Natural killer cell (primary cell): ENCODE measurements around the gene ANXA5. TPM values are rescaled to one million over a fixed set of nuclear protein-coding genes. Genes with fewer than 3 reads are reported as not detected.

Experiments
- ATAC-seq, 3 donors: fragments of 150-1000 bp in 2 of 3; fragments of 200-7000 bp in 1 of 3; cut with Tn5 transposase; 1 replicate in 1 of 3; 2 replicates in 2 of 3; pipeline ENCODE4 v1.10.0; 2021; ENCODE audit warnings: mild to moderate bottlenecking in 2 of 3, moderate library complexity in 2 of 3
- DNase-seq, 2 donors: peaks; one replicate each; pipeline versions ENCODE4 v3.0.0 to v3.0.0-alpha.2; 2013 to 2021; ENCODE audit warnings: mixed read lengths in 1 of 2
- H3K27ac ChIP-seq: one replicate; pipeline ENCODE4 v1.5.1; 2013; ENCODE audit warnings: mild to moderate bottlenecking, low read length
- H3K27me3 ChIP-seq: one replicate; pipeline ENCODE4 v1.6.1; 2013; ENCODE audit warnings: low read length; ENCODE audit not compliant: control insufficient read depth, insufficient read depth
- H3K36me3 ChIP-seq: one replicate; pipeline ENCODE4 v1.6.1; 2013; ENCODE audit warnings: low read length; ENCODE audit not compliant: control insufficient read depth, insufficient read depth
- H3K4me1 ChIP-seq: one replicate; pipeline ENCODE4 v1.6.1; 2013; ENCODE audit warnings: low read length; ENCODE audit not compliant: control insufficient read depth, insufficient read depth
- H3K4me3 ChIP-seq: one replicate; pipeline ENCODE4 v1.5.1; 2013; ENCODE audit warnings: low read length
- H3K9me3 ChIP-seq: one replicate; pipeline ENCODE4 v1.6.1; 2013; ENCODE audit warnings: low read length; ENCODE audit not compliant: control insufficient read depth, insufficient read depth
- H3K27ac Mint-ChIP-seq, 2 donors: one replicate each; pipeline ENCODE4 v1.8.0; 2022; ENCODE audit warnings: mild to moderate bottlenecking in 2 of 2, mixed read lengths in 2 of 2, moderate library complexity in 1 of 2
- H3K27me3 Mint-ChIP-seq, 2 donors: one replicate each; pipeline ENCODE4 v1.8.0; 2022; ENCODE audit warnings: low read depth in 2 of 2, mixed read lengths in 2 of 2
- H3K36me3 Mint-ChIP-seq: one replicate; pipeline ENCODE4 v1.8.0; 2022; ENCODE audit warnings: mixed read lengths
- H3K4me1 Mint-ChIP-seq, 2 donors: one replicate each; pipeline ENCODE4 v1.8.0; 2022; ENCODE audit warnings: mixed read lengths in 2 of 2
- H3K4me3 Mint-ChIP-seq: one replicate; pipeline ENCODE4 v1.8.0; 2022; ENCODE audit warnings: mild to moderate bottlenecking, moderate library complexity, mixed read lengths
- H3K9me3 Mint-ChIP-seq, 2 donors: one replicate each; pipeline ENCODE4 v1.8.0; 2022; ENCODE audit warnings: mixed read lengths in 2 of 2
- WGBS: methylation state at CpG from one replicate; pipeline ENCODE4 v1.1.7; 2013; ENCODE audit warnings: missing lambda C conversion rate; ENCODE audit not compliant: insufficient coverage; 5-methylcytosine and 5-hydroxymethylcytosine counted together
- intact Hi-C: fragments of 100-400 bp; cut with micrococcal nuclease; formaldehyde crosslinking; loops from one replicate; pipeline ENCODE4 v1.14.2; 2022
- total RNA-seq, 4 donors: library from RNA; stranded (reverse); fragments of 120-200 nt in 1 of 4; gene quantifications; one replicate each; pipeline versions ENCODE4 v1.2.3 to v1.2.4, GENCODE V29; 2013 to 2022
- TF ChIP-seq, protein P1 (sequence below): fragments of 200-600 bp; IDR thresholded peaks from one replicate; pipeline ENCODE4 v1.8.0; 2022; ENCODE audit warnings: antibody characterized with exemption

Gene ANXA5
- total RNA-seq, 3 donors from 2014 or later (not counting 1 experiment from before 2014, with no cell fraction given) = 24.9 to 74.4 (median 33.1) TPM

GRCh38 chr4:121707344-121707743 is 10.6 kb upstream of the ANXA5 start:
- Histone ChIP-seq H3K36me3 (no peaks in the 10 kb centered on the region), H3K4me1 (peaks cover 23% of the 10 kb centered on the region), H3K9me3 (no peaks in the 10 kb centered on the region), H3K27me3 (peaks cover 26% of the 10 kb centered on the region), H3K4me3 (no peak overlapping the region), H3K27ac (no peak overlapping the region)
- TF ChIP-seq, protein P1, sequence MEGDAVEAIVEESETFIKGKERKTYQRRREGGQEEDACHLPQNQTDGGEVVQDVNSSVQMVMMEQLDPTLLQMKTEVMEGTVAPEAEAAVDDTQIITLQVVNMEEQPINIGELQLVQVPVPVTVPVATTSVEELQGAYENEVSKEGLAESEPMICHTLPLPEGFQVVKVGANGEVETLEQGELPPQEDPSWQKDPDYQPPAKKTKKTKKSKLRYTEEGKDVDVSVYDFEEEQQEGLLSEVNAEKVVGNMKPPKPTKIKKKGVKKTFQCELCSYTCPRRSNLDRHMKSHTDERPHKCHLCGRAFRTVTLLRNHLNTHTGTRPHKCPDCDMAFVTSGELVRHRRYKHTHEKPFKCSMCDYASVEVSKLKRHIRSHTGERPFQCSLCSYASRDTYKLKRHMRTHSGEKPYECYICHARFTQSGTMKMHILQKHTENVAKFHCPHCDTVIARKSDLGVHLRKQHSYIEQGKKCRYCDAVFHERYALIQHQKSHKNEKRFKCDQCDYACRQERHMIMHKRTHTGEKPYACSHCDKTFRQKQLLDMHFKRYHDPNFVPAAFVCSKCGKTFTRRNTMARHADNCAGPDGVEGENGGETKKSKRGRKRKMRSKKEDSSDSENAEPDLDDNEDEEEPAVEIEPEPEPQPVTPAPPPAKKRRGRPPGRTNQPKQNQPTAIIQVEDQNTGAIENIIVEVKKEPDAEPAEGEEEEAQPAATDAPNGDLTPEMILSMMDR = no peak
- Mint-ChIP-seq H3K9me3 (no peaks in the 10 kb centered on the region), H3K4me3 (no peak overlapping the region), H3K27me3 (peaks cover 37 to 41% of the 10 kb centered on the region in 2 donors), H3K36me3 (no peaks in the 10 kb centered on the region), H3K4me1 (peaks cover 32 to 38% of the 10 kb centered on the region in 2 donors), H3K27ac (peak overlapping the region; percentile 45 to 77)
- no peak for ATAC-seq
- no peak for DNase-seq
- intact Hi-C loops = no loop called here

GRCh38 chr4:121706595-121707021 is 9.8 kb upstream of the ANXA5 start:
- peak; percentile 58 to 77 for DNase-seq
- H3K4me1 ChIP-seq = peaks cover 21% of the 10 kb centered on the region
- WGBS = 16% methylated on average over 4 of the region's 4 CpGs
- TF ChIP-seq, protein P1 = no peak
- Mint-ChIP-seq H3K4me1 (peaks cover 32% of the 10 kb centered on the region in 2 donors), H3K4me3 (peak overlapping the region; percentile 56), H3K27me3 (peaks cover 34 to 42% of the 10 kb centered on the region in 2 donors), H3K9me3 (no peaks in the 10 kb centered on the region), H3K27ac (peak overlapping the region; percentile 45 to 77), H3K36me3 (no peaks in the 10 kb centered on the region)
- intact Hi-C loops = loop anchor here (1.0 kb wide), 1 partner anchor 9 kb away; no protein-coding TSS in a partner anchor
- no peak overlapping the region for H3K27ac ChIP-seq
- peak; percentile 95 to 99 (median 96) for ATAC-seq
- H3K36me3 ChIP-seq = no peaks in the 10 kb centered on the region
- H3K27me3 ChIP-seq = peaks cover 22% of the 10 kb centered on the region
- H3K4me3 ChIP-seq = no peak overlapping the region
- no peaks in the 10 kb centered on the region for H3K9me3 ChIP-seq

- Mint-ChIP-seq H3K4me1 (peaks cover 30 to 32% of the 10 kb centered on the region in 2 donors), H3K9me3 (no peaks in the 10 kb centered on the region), H3K4me3 (no peak overlapping the region), H3K36me3 (no peaks in the 10 kb centered on the region), H3K27me3 (peaks cover 37 to 50% of the 10 kb centered on the region in 2 donors), H3K27ac (no peak overlapping the region)
- peaks cover 14% of the 10 kb centered on the region for H3K27me3 ChIP-seq
- TF ChIP-seq, protein P1 = no peak
- H3K4me3 ChIP-seq = no peak overlapping the region
- H3K4me1 ChIP-seq = peaks cover 18% of the 10 kb centered on the region
- ATAC-seq (no peak), DNase-seq (no peak)
- 89% methylated on average over 5 of the region's 6 CpGs for WGBS
- intact Hi-C loops = no loop called here
- H3K27ac ChIP-seq = no peak overlapping the region
- no peaks in the 10 kb centered on the region for H3K36me3 ChIP-seq
- H3K9me3 ChIP-seq = no peaks in the 10 kb centered on the region
Observed at GRCh38 chr4:121705521-121705920, 8.7 kb upstream of the ANXA5 start.

- intact Hi-C loops = no loop called here
- Mint-ChIP-seq H3K36me3 (peaks cover 9% of the 10 kb centered on the region), H3K4me3 (no peak overlapping the region), H3K27me3 (peaks cover 49 to 57% of the 10 kb centered on the region in 2 donors), H3K4me1 (peaks cover 28% of the 10 kb centered on the region in 2 donors), H3K9me3 (no peaks in the 10 kb centered on the region), H3K27ac (no peak overlapping the region)
- ATAC-seq = no peak
- no peaks in the 10 kb centered on the region for H3K9me3 ChIP-seq
- H3K27me3 ChIP-seq = peaks cover 3% of the 10 kb centered on the region
- TF ChIP-seq, protein P1 = no peak
- 91% methylated on average over 4 of the region's 4 CpGs for WGBS
- no peak overlapping the region for H3K4me3 ChIP-seq
- H3K36me3 ChIP-seq = no peaks in the 10 kb centered on the region
- no peak for DNase-seq
- H3K4me1 ChIP-seq = peaks cover 19% of the 10 kb centered on the region
- no peak overlapping the region for H3K27ac ChIP-seq
Observed at GRCh38 chr4:121702136-121702535, 5.4 kb upstream of the ANXA5 start.
